HG03139 (cell line): Measurements from ENCODE around the gene ADAR.

Experiments used
- ATAC-seq: cut with Tn5 transposase; IDR thresholded peaks from one replicate; pipeline ENCODE4 v1.9.1; 2021; ENCODE audit not compliant: unreplicated experiment

The ADAR gene

GRCh38 chr1:154586641-154587040 lies 21.3 kb downstream of the ADAR start:
- ATAC-seq: no peak

GRCh38 chr1:154586231-154586630 lies 21.8 kb downstream of the ADAR start:
- ATAC-seq: no peak

GRCh38 chr1:154584267-154584994 lies 23.6 kb downstream of the ADAR start:
- no peak for ATAC-seq

GRCh38 chr1:154583773-154584172 lies 24.2 kb downstream of the ADAR start:
- no peak for ATAC-seq

GRCh38 chr1:154582885-154583284 lies 25.1 kb downstream of the ADAR start:
- ATAC-seq: no peak

- ATAC-seq: no peak
Measured at GRCh38 chr1:154581766-154582165, 26.2 kb downstream of the ADAR start.

GRCh38 chr1:154579374-154579773 lies 28.6 kb downstream of the ADAR start:
- ATAC-seq: no peak

GRCh38 chr1:154578058-154578418 lies 29.9 kb downstream of the ADAR start:
- no peak for ATAC-seq

- no peak for ATAC-seq
Measured at GRCh38 chr1:154577346-154578057, 30.5 kb downstream of the ADAR start.

- ATAC-seq: no peak
Measured at GRCh38 chr1:154575951-154576566, 31.9 kb downstream of the ADAR start.

GRCh38 chr1:154575147-154575927 lies 32.6 kb downstream of the ADAR start:
- no peak for ATAC-seq

- no peak for ATAC-seq
Measured at GRCh38 chr1:154574716-154575115, 33.3 kb downstream of the ADAR start.

GRCh38 chr1:154573168-154573510 lies 34.8 kb downstream of the ADAR start:
- ATAC-seq: no peak

GRCh38 chr1:154572468-154573167 lies 35.4 kb downstream of the ADAR start:
- ATAC-seq: no peak

- no peak for ATAC-seq
Measured at GRCh38 chr1:154571964-154572288, 36.1 kb downstream of the ADAR start.

GRCh38 chr1:154571244-154571963 lies 36.6 kb downstream of the ADAR start:
- no peak for ATAC-seq

GRCh38 chr1:154568157-154568815 lies 39.7 kb downstream of the ADAR start:
- ATAC-seq: no peak

- ATAC-seq: no peak
Measured at GRCh38 chr1:154567386-154568156, 40.4 kb downstream of the ADAR start, which contains the start of gene CHRNB2. TSS of gene CHRNB2 (plus strand) at chr1:154567778. CDS start at chr1:154568045, 267 bp downstream.

GRCh38 chr1:154565876-154566275 lies 42.1 kb downstream of the ADAR start:
- no peak for ATAC-seq
